GM13976 (cell line): Measurements from ENCODE around the gene ARHGAP42.

Source experiments
- DNase-seq: peaks from one replicate; pipeline ENCODE4 v3.0.0; 2012; ENCODE audit warnings: low spot score
- in situ Hi-C: fragments of 300-500 bp; cut with MboI; formaldehyde crosslinking; loops from one replicate; pipeline ENCODE4 v1.12.0; 2022; ENCODE audit warnings: low sequenced_read_pairs, mixed read lengths, inconsistent platforms; ENCODE audit not compliant: unreplicated experiment
- TF ChIP-seq, protein P1 (sequence below): IDR thresholded peaks from 2 replicates; pipeline ENCODE4 v1.5.1; 2012; ENCODE audit warnings: borderline replicate concordance, mild to moderate bottlenecking; ENCODE audit not compliant: insufficient read depth; ENCODE audit errors: extremely low read depth, missing control alignments, control extremely low read depth

The ARHGAP42 gene

GRCh38 chr11:100978939-100979338, 291.9 kb downstream of the ARHGAP42 start:
- no peak for DNase-seq
- in situ Hi-C loops = no loop called here
- TF ChIP-seq, protein P1, sequence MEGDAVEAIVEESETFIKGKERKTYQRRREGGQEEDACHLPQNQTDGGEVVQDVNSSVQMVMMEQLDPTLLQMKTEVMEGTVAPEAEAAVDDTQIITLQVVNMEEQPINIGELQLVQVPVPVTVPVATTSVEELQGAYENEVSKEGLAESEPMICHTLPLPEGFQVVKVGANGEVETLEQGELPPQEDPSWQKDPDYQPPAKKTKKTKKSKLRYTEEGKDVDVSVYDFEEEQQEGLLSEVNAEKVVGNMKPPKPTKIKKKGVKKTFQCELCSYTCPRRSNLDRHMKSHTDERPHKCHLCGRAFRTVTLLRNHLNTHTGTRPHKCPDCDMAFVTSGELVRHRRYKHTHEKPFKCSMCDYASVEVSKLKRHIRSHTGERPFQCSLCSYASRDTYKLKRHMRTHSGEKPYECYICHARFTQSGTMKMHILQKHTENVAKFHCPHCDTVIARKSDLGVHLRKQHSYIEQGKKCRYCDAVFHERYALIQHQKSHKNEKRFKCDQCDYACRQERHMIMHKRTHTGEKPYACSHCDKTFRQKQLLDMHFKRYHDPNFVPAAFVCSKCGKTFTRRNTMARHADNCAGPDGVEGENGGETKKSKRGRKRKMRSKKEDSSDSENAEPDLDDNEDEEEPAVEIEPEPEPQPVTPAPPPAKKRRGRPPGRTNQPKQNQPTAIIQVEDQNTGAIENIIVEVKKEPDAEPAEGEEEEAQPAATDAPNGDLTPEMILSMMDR = no peak

- TF ChIP-seq, protein P1 = peak; percentile 3
- no peak for DNase-seq
- in situ Hi-C loops = no loop called here
Observed at GRCh38 chr11:100980156-100980555, 293.1 kb downstream of the ARHGAP42 start.

DNA sequence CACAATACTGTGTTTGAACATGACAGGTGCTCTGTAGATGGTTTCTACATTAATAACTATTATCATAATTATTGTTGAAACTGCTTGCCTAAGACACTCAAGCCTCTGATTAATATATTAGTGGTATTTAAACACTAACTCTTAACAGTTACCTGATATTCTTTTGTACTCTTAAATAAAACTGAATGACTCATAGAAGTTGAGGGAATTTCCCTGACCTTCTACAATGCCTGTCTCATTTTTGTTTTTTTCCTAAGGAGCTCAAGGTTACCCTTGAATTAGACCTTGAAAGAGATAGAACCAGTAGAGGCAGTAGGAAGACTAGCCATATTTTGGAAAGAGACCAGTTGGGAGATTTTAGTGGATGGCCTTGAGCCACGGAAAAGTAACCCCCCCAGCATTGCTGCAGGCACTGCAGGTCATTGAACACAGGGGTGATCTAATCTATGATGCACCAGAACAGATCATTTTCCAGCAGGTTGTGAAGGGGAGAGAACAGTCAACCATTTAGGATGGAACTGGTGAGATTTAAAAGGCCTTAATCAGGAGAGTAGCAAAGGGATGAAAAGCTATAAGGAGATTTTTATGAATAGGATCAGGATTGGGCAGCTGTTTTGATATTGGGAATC, 294.2 kb downstream of the ARHGAP42 start:
- TF ChIP-seq, protein P1 = no peak
- no peak for DNase-seq
- in situ Hi-C loops = no loop called here

DNA sequence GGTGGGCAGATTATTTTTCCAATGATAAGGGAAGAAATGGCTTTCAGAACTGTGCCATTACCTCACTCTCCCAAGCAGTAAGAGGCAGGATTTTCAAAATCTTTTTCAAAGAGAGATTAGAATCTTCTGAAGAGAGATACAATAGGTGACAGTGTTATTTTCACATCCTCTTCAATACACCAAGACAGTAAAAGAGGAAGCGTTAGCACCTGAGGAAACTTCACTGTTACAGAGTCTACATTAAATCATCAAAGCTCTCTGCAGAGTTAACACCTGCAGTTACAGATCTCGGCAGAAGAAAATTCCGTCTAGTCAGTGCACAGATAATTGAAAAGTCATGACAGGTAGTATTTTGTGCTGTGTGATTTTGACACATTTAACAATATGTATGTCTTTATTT, 297.6 kb downstream of the ARHGAP42 start:
- in situ Hi-C loops = no loop called here
- TF ChIP-seq, protein P1 = no peak
- no peak for DNase-seq

DNA sequence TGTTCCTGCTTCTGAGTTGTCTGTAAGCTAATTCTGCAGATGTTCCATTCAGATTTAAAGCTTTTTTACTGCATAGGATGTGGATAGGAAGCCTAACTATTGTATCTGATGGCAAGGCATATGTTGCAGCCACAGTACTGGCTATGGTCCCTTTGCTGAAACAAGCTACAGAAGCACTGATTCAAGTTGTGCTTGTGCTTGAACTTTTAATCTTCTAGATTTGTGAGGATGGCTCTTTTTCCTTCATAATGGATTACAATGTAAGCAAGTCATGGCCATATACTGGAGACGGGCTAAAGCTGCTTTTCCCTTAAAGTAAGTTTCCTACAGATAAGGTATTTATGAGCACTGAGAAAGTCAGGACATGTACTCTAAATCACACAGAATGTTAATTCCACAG, 303.8 kb downstream of the ARHGAP42 start:
- in situ Hi-C loops = no loop called here
- DNase-seq = no peak
- TF ChIP-seq, protein P1 = no peak

DNA sequence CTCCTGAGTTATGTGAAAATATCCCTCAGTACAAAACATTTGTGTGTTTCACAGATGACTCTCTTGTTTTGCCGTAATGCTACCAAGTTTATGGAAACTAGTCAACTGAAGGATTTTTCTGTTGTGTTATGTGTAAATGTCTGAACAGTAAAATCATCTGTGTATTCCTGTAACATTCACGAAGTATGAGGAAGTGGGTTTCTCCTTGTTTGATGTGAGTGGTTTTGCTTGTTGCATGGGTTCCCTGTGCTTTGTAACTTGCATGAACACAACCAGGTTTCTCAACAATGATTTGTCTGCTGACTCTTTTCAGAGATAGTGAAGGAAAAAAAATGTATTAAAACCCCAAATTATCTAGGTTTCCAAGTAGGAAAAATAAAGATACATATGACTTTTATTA, 304.5 kb downstream of the ARHGAP42 start:
- in situ Hi-C loops = no loop called here
- no peak for DNase-seq

DNA sequence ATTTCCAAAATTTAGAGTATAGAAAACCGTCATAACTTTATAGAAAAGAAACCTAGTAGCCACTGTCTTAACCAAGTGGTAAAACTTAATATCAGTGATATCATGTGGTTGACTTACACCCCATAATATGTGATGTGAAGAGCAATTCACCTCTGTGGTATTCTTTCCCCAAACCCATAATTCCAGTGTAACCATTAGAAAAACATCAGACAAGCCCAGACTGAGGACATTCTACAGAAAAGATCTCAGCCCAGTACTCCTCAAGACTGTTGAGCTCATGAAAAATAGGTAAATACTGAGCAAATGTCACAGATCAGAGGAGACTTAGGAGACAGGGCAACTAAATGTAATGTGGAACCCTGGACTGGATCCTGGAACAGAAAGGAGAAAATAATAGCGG, 307.9 kb downstream of the ARHGAP42 start:
- in situ Hi-C loops = no loop called here
- TF ChIP-seq, protein P1 = no peak
- DNase-seq = no peak

More for the DNA sequence above, 304.5 kb downstream of the ARHGAP42 start:
- TF ChIP-seq, protein P1 = no peak
